Nephron (organoid): ENCODE results near the gene CD99.

ENCODE experiments used
- H3K27ac Mint-ChIP-seq, 3 experiments: 2 replicates each; pipeline ENCODE4 v1.8.0; 2020; ENCODE audit warnings: mixed read lengths in 3 of 3, mild to moderate bottlenecking in 2 of 3, moderate library complexity in 1 of 3
- H3K27me3 Mint-ChIP-seq: 2 replicates; pipeline ENCODE4 v1.8.0; 2021; ENCODE audit warnings: low read depth, mild to moderate bottlenecking, moderate library complexity, mixed read lengths
- H3K36me3 Mint-ChIP-seq: 2 replicates; pipeline ENCODE4 v1.8.0; 2020; ENCODE audit warnings: low read depth, mixed read lengths
- H3K4me1 Mint-ChIP-seq: 2 replicates; pipeline ENCODE4 v1.8.0; 2020; ENCODE audit warnings: mixed read lengths
- H3K4me3 Mint-ChIP-seq, 3 experiments: 2 replicates each; pipeline ENCODE4 v1.8.0; 2020; ENCODE audit warnings: mild to moderate bottlenecking in 3 of 3, mixed read lengths in 3 of 3, moderate library complexity in 2 of 3
- H3K9me3 Mint-ChIP-seq: 2 replicates; pipeline ENCODE4 v1.8.0; 2020; ENCODE audit warnings: mixed read lengths
- CTCF ChIP-seq, 3 experiments: fragments of 200-600 bp; sonication (generic); IDR thresholded peaks; one replicate each; pipeline ENCODE4 v1.5.0; 2021; ENCODE audit warnings: antibody characterized with exemption in 3 of 3; ENCODE audit not compliant: unreplicated experiment in 3 of 3

Gene CD99

GRCh38 chrX:2684256-2684655, 6.8 kb upstream of the CD99 start:
- Mint-ChIP-seq H3K36me3 (no peaks in the 10 kb centered on the region), H3K4me3 (no peak overlapping the region), H3K27me3 (no peaks in the 10 kb centered on the region), H3K9me3 (no peaks in the 10 kb centered on the region), H3K4me1 (peaks cover 14% of the 10 kb centered on the region), H3K27ac (no peak overlapping the region)
- no peak for TF ChIP-seq CTCF (IDR thresholded peaks at IDR 0.05; ENCODE audit: unreplicated experiment in 3 of 3)

DNA sequence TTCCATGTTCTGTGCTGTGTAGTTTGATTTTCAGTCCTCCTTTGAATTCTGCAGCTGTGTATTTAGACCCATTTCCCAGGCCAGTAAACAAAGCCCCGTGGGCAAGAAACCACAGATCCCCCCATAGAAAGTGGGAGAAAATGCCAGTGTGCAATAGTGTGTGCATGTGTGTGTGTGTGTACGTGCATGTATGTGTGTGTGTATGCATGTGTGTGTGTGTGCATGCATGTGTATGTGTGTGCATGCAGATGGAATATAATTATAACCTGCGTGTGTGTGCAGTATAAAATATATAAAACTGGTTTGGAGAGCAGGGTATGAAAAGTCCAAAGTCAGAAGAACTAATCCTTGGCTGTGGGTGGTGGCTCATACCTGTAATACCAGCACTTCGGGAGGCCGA, 5.2 kb upstream of the CD99 start:
- Mint-ChIP-seq H3K27me3 (peaks cover 4% of the 10 kb centered on the region), H3K4me3 (no peak overlapping the region), H3K36me3 (no peaks in the 10 kb centered on the region), H3K9me3 (no peaks in the 10 kb centered on the region), H3K4me1 (peaks cover 16% of the 10 kb centered on the region), H3K27ac (peak overlapping the region in 1 of 3 experiments; percentile 9)
- TF ChIP-seq CTCF (IDR thresholded peaks at IDR 0.05; ENCODE audit: unreplicated experiment in 3 of 3), result no peak

DNA sequence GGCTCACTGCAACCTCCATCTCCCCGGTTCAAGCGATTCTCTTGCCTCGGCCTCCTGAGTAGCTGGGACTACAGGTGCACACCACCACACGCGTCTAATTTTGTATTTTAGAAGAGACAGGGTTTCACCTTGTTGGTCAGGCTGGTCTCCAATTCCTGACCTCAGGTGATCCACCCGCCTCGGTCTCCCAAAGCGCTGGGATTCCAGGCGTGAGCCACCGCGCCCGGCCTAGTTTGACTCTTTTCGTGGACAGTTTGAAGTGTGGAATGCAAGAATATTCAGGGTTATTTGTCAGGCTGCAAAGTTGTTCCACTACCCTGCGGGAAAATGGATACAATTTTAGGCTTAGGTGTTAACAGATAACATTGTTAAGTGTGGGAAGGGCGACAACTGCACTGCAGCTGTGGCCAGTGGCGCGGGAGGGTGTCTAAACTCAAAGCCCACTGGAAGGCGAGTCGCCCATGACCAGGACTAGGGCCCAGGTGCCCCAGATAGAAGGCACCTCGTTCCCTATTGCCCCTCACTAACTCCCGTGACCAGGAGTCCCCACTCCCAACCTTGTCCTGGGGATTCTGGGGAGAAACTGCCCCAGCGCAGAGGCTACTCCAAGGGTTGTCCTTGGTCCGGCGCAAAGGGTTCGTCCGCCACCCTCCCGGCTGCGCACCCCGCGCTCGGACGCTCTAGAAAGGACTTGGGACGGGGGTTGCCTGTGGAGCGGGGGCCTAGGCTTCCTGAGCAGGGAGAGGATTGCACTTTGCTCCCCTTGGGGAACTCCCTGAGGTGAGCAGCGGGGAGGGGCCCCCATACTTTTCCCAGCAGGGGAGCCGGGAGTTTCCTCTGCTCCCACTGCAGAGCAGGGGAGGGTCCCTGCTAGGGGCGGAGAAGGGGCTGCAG, 1.1 kb upstream of the CD99 start:
- Mint-ChIP-seq H3K27me3 (peaks cover 4% of the 10 kb centered on the region), H3K27ac (peak overlapping the region; percentile 94 to 98 (median 98)), H3K4me1 (peaks cover 48% of the 10 kb centered on the region), H3K36me3 (peaks cover 4% of the 10 kb centered on the region), H3K9me3 (no peaks in the 10 kb centered on the region), H3K4me3 (peak overlapping the region; percentile 90 to 94 (median 90))
- no peak for TF ChIP-seq CTCF (IDR thresholded peaks at IDR 0.05; ENCODE audit: unreplicated experiment in 3 of 3)

GRCh38 chrX:2691543-2692220, 587 bp downstream of the CD99 start:
- no peak for TF ChIP-seq CTCF (IDR thresholded peaks at IDR 0.05; ENCODE audit: unreplicated experiment in 3 of 3)
- Mint-ChIP-seq H3K36me3 (peaks cover 8% of the 10 kb centered on the region), H3K9me3 (no peaks in the 10 kb centered on the region), H3K27me3 (peaks cover 4% of the 10 kb centered on the region), H3K4me3 (peak overlapping the region; percentile 95 to 98 (median 98)), H3K27ac (peak overlapping the region; percentile 90 to 93 (median 92)), H3K4me1 (peaks cover 60% of the 10 kb centered on the region)

- peaks cover 13% of the 10 kb centered on the region for H3K36me3 Mint-ChIP-seq
Measured at GRCh38 chrX:2692221-2693112, 1.4 kb downstream of the CD99 start.

More at GRCh38 chrX:2692221-2693112, 1.4 kb downstream of the CD99 start:
- TF ChIP-seq CTCF (IDR thresholded peaks at IDR 0.05; ENCODE audit: unreplicated experiment in 3 of 3), result no peak
- Mint-ChIP-seq H3K9me3 (no peaks in the 10 kb centered on the region), H3K27ac (peak overlapping the region; percentile 90 to 93 (median 92)), H3K4me1 (peaks cover 61% of the 10 kb centered on the region), H3K27me3 (peaks cover 4% of the 10 kb centered on the region), H3K4me3 (peak overlapping the region; percentile 95 to 98 (median 98))
